ENCODE measurements around the gene GHDC.
A peak's percentile ranks its signal among the peaks of the same experiment; 100 is the strongest.

The GHDC gene

GRCh38 chr17:42180922-42181850 is 13.1 kb downstream of the GHDC start, which contains the start of gene KCNH4:
Gene KCNH4, minus strand, starts transcription at chr17:42181142. Its CDS starts 197 bp downstream, at chr17:42180945.
- DNase-seq (ENCODE audit: extremely low spot score): peak; percentile 85
- ChIA-PET CTCF (interaction anchor here (1.4 kb wide), 1 partner anchor 18 kb away, joined by 7 read pairs; no protein-coding TSS in a partner anchor), POLR2A (interaction anchor here (0.7 to 1.3 kb wide), 3 partner anchors 13 to 493 kb away, joined by 3 to 5 read pairs (median 4); partner anchors contain the start of genes EIF1 and GHDC)
- TF ChIP-seq ARNT (IDR thresholded peaks at IDR 0.05) (0 out of 2 replicates have a peak, but pooled peaks have one; percentile 44), SP1 (IDR thresholded peaks at IDR 0.05) (no peak), ZNF384 (IDR thresholded peaks at IDR 0.05) (no peak), BHLHE40 (IDR thresholded peaks at IDR 0.05; ENCODE audit: borderline replicate concordance) (no peak), L3MBTL2 (conservative IDR thresholded peaks at IDR 0.05) (peak; percentile 99), TARDBP (IDR thresholded peaks at IDR 0.05) (peak; percentile 89), CTBP1 (IDR thresholded peaks at IDR 0.05; ENCODE audit: borderline replicate concordance) (no peak), PKNOX1 (IDR thresholded peaks at IDR 0.05) (peak; percentile 70)

GRCh38 chr17:42180411-42180921 is 13.8 kb downstream of the GHDC start:
- ChIA-PET POLR2A (interaction anchor here (0.8 to 1.5 kb wide), 3 partner anchors 14 to 492 kb away, joined by 3 to 9 read pairs (median 4); partner anchors contain the start of genes EIF1 and GHDC), CTCF (no interaction called here)
- DNase-seq (ENCODE audit: extremely low spot score): no peak
- TF ChIP-seq TARDBP (IDR thresholded peaks at IDR 0.05): no peak
- no peak for TF ChIP-seq SUZ12 (IDR thresholded peaks at IDR 0.05)
- no peak for TF ChIP-seq FOXK2 (IDR thresholded peaks at IDR 0.05)
- TF ChIP-seq HDGF (IDR thresholded peaks at IDR 0.05; ENCODE audit: borderline replicate concordance): no peak
- TF ChIP-seq L3MBTL2 (conservative IDR thresholded peaks at IDR 0.05): no peak
- TF ChIP-seq LEF1 (IDR thresholded peaks at IDR 0.05; ENCODE audit: borderline replicate concordance): no peak

DNA sequence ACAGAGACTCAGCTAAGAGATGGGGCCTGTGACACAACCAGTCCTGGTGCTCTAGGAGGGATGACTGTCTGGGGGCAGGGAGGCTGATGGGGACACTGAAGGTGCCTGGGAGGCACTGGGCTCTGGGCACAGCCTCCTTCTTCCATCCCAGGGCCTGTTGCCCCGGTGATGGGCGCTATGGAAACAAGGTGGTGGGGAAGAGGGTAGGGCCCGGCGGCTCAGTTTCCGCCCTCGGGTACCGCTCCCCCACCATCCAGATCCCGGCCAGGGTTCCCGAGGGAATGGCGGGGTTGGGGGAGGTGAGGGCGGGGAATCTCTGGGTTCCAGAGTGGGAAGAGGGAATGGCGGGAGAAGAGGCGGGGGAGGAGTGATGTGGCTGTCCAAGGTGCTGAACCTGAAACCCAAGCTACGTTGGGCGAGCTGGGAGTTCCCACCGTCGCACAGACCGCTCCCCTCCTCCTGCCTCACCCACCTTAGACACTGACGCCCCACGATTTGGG is 14.3 kb downstream of the GHDC start:
- ChIA-PET POLR2A (interaction anchor here (1.3 to 1.5 kb wide), 2 partner anchors 14 to 60 kb away, joined by 4 to 9 read pairs; partner anchors contain the start of gene GHDC), CTCF (interaction anchor here (1.3 kb wide), 1 partner anchor 18 kb away, joined by 3 read pairs; no protein-coding TSS in a partner anchor)
- TF ChIP-seq CTBP1 (IDR thresholded peaks at IDR 0.05; ENCODE audit: borderline replicate concordance): no peak
- TF ChIP-seq SP1 (IDR thresholded peaks at IDR 0.05): no peak
- TF ChIP-seq L3MBTL2 (conservative IDR thresholded peaks at IDR 0.05): no peak
- no peak for TF ChIP-seq FOXK2 (IDR thresholded peaks at IDR 0.05)
- no peak for TF ChIP-seq SUZ12 (IDR thresholded peaks at IDR 0.05)
- no peak for TF ChIP-seq NFRKB (IDR thresholded peaks at IDR 0.05)
- TF ChIP-seq HDGF (IDR thresholded peaks at IDR 0.05; ENCODE audit: borderline replicate concordance): no peak
- no peak for TF ChIP-seq ELF4 (IDR thresholded peaks at IDR 0.05)
- TF ChIP-seq FOXA1 (IDR thresholded peaks at IDR 0.05): no peak
- no peak for TF ChIP-seq PKNOX1 (IDR thresholded peaks at IDR 0.05)
- no peak for TF ChIP-seq ZNF384 (IDR thresholded peaks at IDR 0.05)
- TF ChIP-seq LEF1 (IDR thresholded peaks at IDR 0.05; ENCODE audit: borderline replicate concordance): no peak
- TF ChIP-seq BHLHE40 (IDR thresholded peaks at IDR 0.05; ENCODE audit: borderline replicate concordance): no peak
- no peak for TF ChIP-seq ARNT (IDR thresholded peaks at IDR 0.05)
- TF ChIP-seq FOXM1 (IDR thresholded peaks at IDR 0.05; ENCODE audit: borderline replicate concordance): no peak
- TF ChIP-seq TARDBP (IDR thresholded peaks at IDR 0.05): no peak
- DNase-seq (ENCODE audit: extremely low spot score): peak; percentile 43

GRCh38 chr17:42179335-42179734 is 15.0 kb downstream of the GHDC start:
- POLR2A ChIA-PET: interaction anchor here (1.5 kb wide), 1 partner anchor 15 kb away, joined by 9 read pairs; the partner anchor contains the start of gene GHDC
- no peak for DNase-seq (ENCODE audit: extremely low spot score)
- CTCF ChIA-PET: interaction anchor here (1.3 kb wide), 1 partner anchor 17 kb away, joined by 3 read pairs; no protein-coding TSS in a partner anchor
- TF ChIP-seq SUZ12 (IDR thresholded peaks at IDR 0.05) (no peak), ZNF384 (IDR thresholded peaks at IDR 0.05) (no peak), TARDBP (IDR thresholded peaks at IDR 0.05) (no peak), LEF1 (IDR thresholded peaks at IDR 0.05; ENCODE audit: borderline replicate concordance) (no peak), HDGF (IDR thresholded peaks at IDR 0.05; ENCODE audit: borderline replicate concordance) (no peak), FOXK2 (IDR thresholded peaks at IDR 0.05) (no peak), CTBP1 (IDR thresholded peaks at IDR 0.05; ENCODE audit: borderline replicate concordance) (no peak), PKNOX1 (IDR thresholded peaks at IDR 0.05) (no peak), SP1 (IDR thresholded peaks at IDR 0.05) (no peak), L3MBTL2 (conservative IDR thresholded peaks at IDR 0.05) (no peak), ELF4 (IDR thresholded peaks at IDR 0.05) (no peak), FOXM1 (IDR thresholded peaks at IDR 0.05; ENCODE audit: borderline replicate concordance) (no peak), NFRKB (IDR thresholded peaks at IDR 0.05) (no peak), BHLHE40 (IDR thresholded peaks at IDR 0.05; ENCODE audit: borderline replicate concordance) (no peak), ARNT (IDR thresholded peaks at IDR 0.05) (no peak), FOXA1 (IDR thresholded peaks at IDR 0.05) (no peak)

GRCh38 chr17:42178817-42179216 is 15.5 kb downstream of the GHDC start:
- DNase-seq (ENCODE audit: extremely low spot score): no peak
- TF ChIP-seq FOXM1 (IDR thresholded peaks at IDR 0.05; ENCODE audit: borderline replicate concordance) (no peak), SP1 (IDR thresholded peaks at IDR 0.05) (no peak), ARNT (IDR thresholded peaks at IDR 0.05) (no peak), FOXA1 (IDR thresholded peaks at IDR 0.05) (no peak), LEF1 (IDR thresholded peaks at IDR 0.05; ENCODE audit: borderline replicate concordance) (no peak), ELF4 (IDR thresholded peaks at IDR 0.05) (no peak), TARDBP (IDR thresholded peaks at IDR 0.05) (no peak), ZNF384 (IDR thresholded peaks at IDR 0.05) (no peak), CTBP1 (IDR thresholded peaks at IDR 0.05; ENCODE audit: borderline replicate concordance) (no peak)
- ChIA-PET CTCF (interaction anchor here (1.3 kb wide), 1 partner anchor 16 kb away, joined by 3 read pairs; no protein-coding TSS in a partner anchor), POLR2A (no interaction called here)

All from HEK293T (cell line).